COR-L47 (cell line): ENCODE results near the gene ZPLD1.

ENCODE experiments used
- DNase-seq: peaks from one replicate; lab custom pipeline; 2025; lab: John Stamatoyannopoulos, UW

ZPLD1 gene

GRCh38 chr3:102434715-102435114 lies at the start of gene ZPLD1:
Gene ZPLD1 (plus strand): TSS chr3:102435015. CDS start chr3:102438488, 3,473 bp downstream.
- no peak for DNase-seq

GRCh38 chr3:102390171-102390864 lies 44.5 kb upstream of the ZPLD1 start:
- no peak for DNase-seq

DNA sequence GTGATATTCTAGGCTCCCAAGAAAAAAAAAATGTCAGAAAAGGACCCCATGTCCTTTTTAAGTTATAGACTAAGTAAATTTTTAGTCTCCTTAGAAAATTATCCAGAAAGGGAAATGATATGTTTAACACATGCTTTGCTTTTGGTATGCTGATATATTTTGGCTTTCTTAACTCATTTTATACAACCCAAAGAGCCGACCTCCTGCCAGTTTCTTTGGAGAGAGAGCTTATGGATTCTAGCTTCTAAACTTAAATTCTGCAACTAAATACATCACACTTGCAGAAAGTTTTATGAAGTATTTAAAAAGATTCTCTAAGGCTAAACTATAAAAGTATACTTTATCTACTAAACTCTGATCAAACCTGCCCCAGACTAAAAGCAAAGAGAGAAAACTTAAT lies 43.9 kb upstream of the ZPLD1 start:
- no peak for DNase-seq

DNA sequence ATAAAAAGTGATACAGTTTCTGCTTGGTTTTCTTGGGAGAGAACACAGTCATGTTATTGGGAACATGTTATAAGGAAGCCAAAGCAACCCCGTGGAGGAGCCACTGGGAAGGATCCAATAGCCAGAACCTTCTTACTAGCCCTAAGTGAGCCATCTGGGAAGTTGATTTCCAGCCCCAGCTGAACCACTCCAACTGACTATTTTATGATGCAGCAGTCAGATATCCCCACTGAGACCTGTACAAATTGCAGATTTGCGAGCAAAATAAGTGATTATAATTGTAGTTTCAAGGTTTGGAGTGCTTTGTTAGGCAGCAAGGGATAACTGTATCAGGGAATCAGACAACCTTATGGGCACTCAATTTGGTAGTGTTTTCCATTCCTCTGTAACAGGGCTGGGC lies 43.3 kb upstream of the ZPLD1 start:
- no peak for DNase-seq

DNA sequence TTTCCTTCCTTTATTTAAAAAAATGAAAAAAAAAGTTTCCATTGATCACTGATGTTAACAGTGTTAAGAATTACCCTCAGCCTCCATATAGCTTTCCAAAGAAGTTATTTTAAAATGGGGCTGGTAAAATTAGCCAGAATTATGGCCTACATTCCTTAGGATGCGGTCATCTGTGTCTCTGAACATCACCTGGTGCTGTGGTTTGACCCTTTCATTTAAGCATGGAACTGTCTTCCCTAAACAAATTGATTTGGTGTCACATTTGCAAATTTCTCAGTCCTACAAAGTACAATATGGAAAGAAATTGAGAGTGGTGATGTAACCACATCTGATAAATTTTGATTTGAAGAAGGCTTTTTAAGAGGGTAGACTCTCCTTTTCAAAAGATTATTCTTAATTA lies 40.3 kb upstream of the ZPLD1 start:
- DNase-seq, result no peak

- no peak for DNase-seq
These were observed 36.6 kb upstream of the ZPLD1 start for GRCh38 chr3:102398176-102398575.

DNA sequence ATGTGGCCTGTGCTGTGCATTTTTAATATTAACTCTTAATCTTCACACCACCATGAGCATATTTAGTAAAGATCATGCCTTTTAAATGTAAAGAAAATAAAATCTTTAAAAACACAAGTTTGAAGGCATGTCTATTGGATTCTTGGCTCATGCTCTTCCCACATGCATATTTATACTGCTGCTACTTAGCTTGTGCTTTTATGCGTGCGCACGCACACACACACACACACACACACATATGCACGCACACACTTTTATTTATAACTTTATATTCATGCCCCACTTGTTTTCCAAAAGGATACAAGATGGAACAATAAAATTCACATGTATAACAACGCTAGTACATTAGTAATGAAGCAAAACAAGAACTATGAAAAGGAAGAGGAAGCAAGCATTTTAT lies 36.1 kb upstream of the ZPLD1 start:
- no peak for DNase-seq

DNA sequence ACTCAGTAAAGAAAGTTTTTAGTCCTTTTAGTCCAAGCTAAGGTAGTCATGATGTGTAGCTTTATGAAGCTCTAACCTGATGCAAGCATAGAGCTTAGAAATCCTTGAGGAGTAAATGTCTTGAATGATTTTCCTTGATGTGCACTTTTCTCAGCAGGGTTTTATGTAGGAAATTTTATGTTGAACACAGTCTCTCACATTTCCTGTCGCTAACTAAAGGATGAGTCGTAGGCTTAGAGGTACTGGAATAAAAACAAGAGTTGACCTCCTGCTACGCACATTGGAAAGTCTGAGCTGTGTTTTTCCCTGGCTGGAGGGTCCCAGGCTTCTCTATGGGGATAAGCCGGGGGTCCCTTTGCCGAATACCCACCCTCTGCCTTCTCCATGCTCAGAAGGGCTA lies 34.7 kb upstream of the ZPLD1 start:
- no peak for DNase-seq

- no peak for DNase-seq
These were observed 34.0 kb upstream of the ZPLD1 start for GRCh38 chr3:102400766-102401165.

DNA sequence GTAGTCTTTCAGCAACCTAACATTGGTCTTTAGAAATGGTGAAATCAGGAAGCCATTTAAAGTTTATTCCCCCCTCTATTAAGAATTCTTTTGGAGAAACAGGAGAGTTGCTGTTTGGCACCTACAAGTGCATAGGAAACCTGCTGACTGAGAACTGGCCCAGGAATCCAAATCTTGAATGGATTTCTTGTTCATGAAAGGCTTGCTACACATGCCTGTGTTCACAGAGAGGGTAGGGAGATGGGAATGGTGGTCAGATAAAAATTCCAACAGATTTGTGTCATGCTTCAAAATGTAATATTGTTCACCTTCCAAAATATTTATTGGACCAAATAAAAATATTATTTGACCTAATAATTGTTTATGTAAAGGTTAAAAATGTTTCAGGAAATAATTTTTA lies 24.2 kb upstream of the ZPLD1 start:
- no peak for DNase-seq

DNA sequence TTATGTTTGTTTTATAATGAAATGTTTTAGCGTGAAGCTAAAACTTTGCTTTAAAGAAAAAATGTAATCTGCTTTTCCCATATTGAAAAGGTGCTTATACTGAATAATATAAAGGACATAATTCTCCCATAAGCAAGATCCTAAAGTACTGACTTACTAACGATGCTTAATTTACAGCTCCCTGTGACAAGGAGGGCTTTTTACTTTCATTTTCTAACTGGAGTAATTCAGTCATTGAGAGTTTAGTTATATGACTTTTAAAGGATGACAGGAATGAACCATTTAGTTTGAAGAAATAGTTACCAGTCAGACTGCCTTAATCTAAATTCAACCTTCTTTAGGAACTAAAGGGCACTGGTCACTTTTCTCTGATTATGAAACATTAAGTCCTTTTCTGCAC lies 19.3 kb upstream of the ZPLD1 start:
- DNase-seq, result no peak

DNA sequence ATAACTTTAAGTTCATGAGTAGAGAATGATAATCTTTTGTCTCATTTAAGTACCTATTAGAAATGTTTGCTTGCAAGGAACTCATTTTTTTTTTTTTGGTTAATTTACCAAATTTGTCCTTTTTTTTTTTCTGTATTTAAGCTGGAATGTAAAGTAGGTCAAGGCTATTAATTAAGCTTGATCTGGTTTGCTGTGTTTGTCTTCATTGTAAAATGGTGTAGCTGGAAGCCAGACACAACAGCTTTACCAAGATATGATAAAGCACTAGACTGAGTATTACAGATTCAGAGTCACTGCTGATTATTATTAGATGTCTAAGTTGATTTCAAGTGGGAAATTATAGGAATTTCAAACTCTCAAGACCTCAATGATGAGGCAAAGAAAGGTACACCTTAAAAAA lies 15.0 kb upstream of the ZPLD1 start:
- no peak for DNase-seq

- no peak for DNase-seq
These were observed 7.0 kb downstream of the ZPLD1 start for GRCh38 chr3:102441832-102442231.

DNA sequence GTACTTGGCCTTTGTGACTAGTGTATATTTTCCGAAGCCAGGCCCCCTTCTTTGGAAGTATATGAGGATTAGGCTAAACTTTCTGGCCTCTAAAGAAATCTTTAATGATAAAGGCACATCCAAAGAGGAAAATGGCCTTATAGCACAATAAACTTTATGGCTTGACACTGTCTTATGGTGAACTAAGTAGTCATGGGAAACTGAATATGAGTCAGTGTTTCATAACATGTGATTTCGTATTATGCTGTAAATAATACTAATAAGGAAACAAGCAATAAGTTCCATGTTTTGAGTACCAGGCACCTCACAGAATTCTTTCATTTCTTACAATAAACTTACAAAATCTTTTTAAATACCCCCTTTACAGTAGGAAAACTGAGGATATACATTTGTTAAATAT lies 8.2 kb downstream of the ZPLD1 start:
- DNase-seq, result no peak

GRCh38 chr3:102444101-102444500 lies 9.3 kb downstream of the ZPLD1 start:
- DNase-seq, result no peak

GRCh38 chr3:102447272-102447671 lies 12.5 kb downstream of the ZPLD1 start:
- no peak for DNase-seq

GRCh38 chr3:102449341-102449740 lies 14.5 kb downstream of the ZPLD1 start:
- DNase-seq, result no peak

DNA sequence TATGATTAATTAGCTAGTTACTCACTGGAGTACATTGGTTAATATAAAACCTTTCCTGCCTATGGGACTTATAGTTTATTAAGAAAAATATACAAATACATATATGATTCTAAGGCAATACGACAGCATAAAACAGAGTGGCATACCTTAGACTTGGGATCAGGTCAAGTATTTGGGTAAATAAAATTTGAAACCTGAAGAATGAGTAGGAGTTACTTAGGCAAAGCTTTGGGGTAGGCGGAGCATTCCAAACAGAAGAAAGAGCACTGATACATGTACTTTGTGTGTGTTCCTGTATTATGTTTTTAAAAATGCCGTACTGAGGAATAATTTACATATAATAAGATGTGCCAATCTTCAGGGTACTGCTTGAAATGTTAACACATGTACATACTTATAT lies 15.1 kb downstream of the ZPLD1 start:
- DNase-seq, result no peak

DNA sequence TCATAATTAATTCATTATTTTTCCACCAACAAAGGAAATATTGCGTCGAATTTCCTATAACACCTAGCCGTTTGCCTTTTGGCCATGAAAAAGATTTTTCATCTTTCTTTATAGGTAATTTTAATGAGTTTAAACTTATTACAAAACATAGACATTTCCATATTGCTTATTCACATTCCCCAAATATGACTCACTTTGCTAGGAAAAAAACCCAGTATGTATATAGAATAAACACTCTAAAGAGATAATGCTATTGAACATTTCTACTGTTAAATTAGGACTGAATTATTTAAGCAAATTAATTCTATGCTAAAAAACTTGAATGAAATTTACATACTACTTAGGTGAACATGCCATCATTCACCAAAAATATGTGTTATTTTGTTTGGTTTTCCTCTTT lies 16.2 kb downstream of the ZPLD1 start:
- no peak for DNase-seq

DNA sequence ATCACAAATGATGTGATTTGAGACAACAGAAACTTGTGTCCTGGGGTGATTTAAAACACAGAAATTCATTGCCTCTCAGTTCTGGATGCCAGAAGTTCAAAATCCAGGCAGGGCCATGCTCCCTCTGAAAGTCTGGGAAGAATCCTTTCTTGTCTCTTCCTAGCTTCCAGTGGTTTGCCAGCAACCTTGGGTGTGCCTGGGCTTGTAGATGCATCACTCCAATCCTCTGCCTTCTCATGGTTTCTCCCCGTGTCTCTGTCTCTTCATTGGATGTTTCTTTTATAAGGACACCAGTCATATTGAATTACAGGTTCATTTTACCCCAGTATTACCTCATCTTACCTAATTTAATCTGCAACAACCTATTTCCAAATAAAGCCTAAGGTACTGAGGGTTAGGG lies 16.7 kb downstream of the ZPLD1 start:
- DNase-seq, result no peak

DNA sequence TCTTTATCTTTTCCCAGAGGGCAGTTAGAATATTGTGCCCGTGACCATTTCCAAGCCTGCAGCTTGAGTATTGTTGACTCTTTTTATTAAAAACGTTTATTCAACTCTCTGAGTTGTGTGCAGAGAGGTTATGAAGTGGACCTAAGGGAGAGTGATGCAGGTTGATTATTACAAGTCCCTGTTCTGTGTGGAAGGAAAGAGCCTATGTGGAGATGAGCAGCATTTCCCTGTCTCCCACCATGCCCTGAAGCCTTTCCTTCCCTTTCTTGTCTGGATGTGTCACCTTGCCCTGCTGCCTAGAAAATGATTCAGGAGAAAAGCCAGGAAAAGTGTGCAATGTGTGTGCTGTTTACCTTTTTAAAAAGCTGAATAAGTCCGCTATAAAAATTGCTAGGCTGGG lies 19.4 kb downstream of the ZPLD1 start:
- DNase-seq, result no peak

- DNase-seq, result no peak
These were observed 22.8 kb downstream of the ZPLD1 start for GRCh38 chr3:102457644-102458043.

GRCh38 chr3:102460579-102460978 lies 25.8 kb downstream of the ZPLD1 start:
- DNase-seq, result no peak

GRCh38 chr3:102464261-102464660 lies 29.4 kb downstream of the ZPLD1 start:
- no peak for DNase-seq

DNA sequence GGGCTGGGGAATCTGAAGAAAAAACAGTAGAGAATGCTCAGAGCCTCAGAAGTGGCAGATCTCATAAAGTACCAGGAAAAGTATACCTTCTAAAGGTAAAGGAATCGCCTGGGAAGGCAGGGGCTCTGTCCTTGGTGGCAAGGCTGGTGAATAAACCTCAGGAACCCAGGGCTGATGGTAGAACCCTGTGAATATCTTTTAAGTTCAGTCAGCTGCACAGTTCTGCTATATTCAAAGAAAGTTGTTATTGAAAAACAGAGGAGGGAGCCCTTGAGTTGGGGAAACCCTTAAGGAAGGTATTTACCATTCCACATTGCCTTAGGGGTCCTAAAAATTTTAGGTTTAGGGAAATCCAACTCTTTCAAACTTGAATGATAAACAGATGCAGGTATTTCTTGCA lies 31.2 kb downstream of the ZPLD1 start:
- DNase-seq, result peak; percentile 53
